BLaER1 treated with 17β-estradiol and CSF1 and Interleukin-3, amounts not matched to agents 10 nM and 100 nM (cell line): ENCODE measurements around the gene ASPHD1.
"Not testable (repeated sequence)": the region's sequence is repeated elsewhere in the genome, so short reads cannot be mapped to it uniquely, and the experiment has no call there.

Experiments used
- H3K27ac ChIP-seq, 11 experiments: shearing (Covaris generic); formaldehyde crosslinking; 2 replicates each; pipeline ENCODE4 v1.8.1; 2022
- H3K27me3 ChIP-seq, 11 experiments: shearing (Covaris generic); formaldehyde crosslinking; 2 replicates each; pipeline ENCODE4 v1.8.1; 2022
- H3K36me3 ChIP-seq, 11 experiments: shearing (Covaris generic); formaldehyde crosslinking; 2 replicates each; pipeline ENCODE4 v1.8.1; 2022
- H3K4me1 ChIP-seq, 10 experiments: shearing (Covaris generic); formaldehyde crosslinking; 2 replicates each; pipeline ENCODE4 v1.8.1; 2022
- H3K4me2 ChIP-seq, 11 experiments: shearing (Covaris generic); formaldehyde crosslinking; 2 replicates each; pipeline ENCODE4 v1.8.1; 2022
- H3K4me3 ChIP-seq, 10 experiments: shearing (Covaris generic); formaldehyde crosslinking; 2 replicates each; pipeline ENCODE4 v1.8.1; 2022
- H3K9ac ChIP-seq, 11 experiments: shearing (Covaris generic); formaldehyde crosslinking; 2 replicates each; pipeline ENCODE4 v1.8.1; 2022
- H3K9me3 ChIP-seq, 11 experiments: shearing (Covaris generic); formaldehyde crosslinking; replicated peaks in 1 of 11; 2 replicates each; pipeline ENCODE4 v1.8.1; 2022
- H4K20me1 ChIP-seq, 11 experiments: shearing (Covaris generic); formaldehyde crosslinking; 2 replicates each; pipeline ENCODE4 v1.8.1; 2022
- Cebpa-rat ChIP-seq, 11 experiments: shearing (Covaris generic); IDR thresholded peaks; 2 replicates each; pipeline ENCODE4 v1.8.1; 2022

The ASPHD1 gene

GRCh38 chr16:29908719-29909220 is 8.5 kb downstream of the ASPHD1 start:
- Histone ChIP-seq H3K4me2 (peak overlapping the region in 10 of 11 experiments; percentile 34 to 87 (median 71); a peak in 16 of 22 replicates), H4K20me1 (peaks cover 0 to 18% (median 0%) of the 10 kb centered on the region in 11 experiments; a peak in 7 of 22 replicates), H3K4me1 (peaks cover 11 to 37% (median 24%) of the 10 kb centered on the region in 10 experiments), H3K27me3 (no peaks in the 10 kb centered on the region), H3K4me3 (no peak overlapping the region), H3K36me3 (peaks cover 7 to 44% (median 21%) of the 10 kb centered on the region in 11 experiments; a peak in 20 of 22 replicates), H3K9ac (peak overlapping the region in 7 of 11 experiments; percentile 12 to 71 (median 62); a peak in 9 of 22 replicates), H3K27ac (peak overlapping the region in 10 of 11 experiments; percentile 22 to 87 (median 70); a peak in 19 of 22 replicates), H3K9me3 (no peaks in the 10 kb centered on the region)
- no peak for TF ChIP-seq Cebpa-rat (IDR thresholded peaks at IDR 0.05)

DNA sequence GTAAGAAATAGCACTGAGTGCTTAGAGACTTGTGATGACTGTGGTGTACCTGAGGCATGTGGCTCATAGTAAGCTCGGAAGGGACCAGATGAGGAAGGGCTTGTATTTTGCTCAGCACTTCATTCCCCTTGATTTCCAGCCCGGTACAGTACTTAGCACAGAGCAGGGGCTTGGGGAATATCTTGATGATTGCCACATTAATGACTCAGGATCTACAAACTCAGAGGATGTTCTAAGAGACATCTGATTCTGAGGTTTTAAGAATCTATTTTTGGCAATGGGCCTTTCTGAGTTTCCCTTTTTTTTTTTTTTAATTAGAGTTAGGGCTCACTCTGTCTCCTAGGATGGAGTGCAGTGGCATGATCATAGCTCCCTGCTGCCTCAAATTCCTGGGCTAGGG is 9.1 kb downstream of the ASPHD1 start:
- H3K27me3 ChIP-seq: no peaks in the 10 kb centered on the region
- peak in 4 of 11 experiments; percentile 18 to 72 (median 70); a peak in 7 of 22 replicates for TF ChIP-seq Cebpa-rat (IDR thresholded peaks at IDR 0.05)
- peaks cover 14 to 51% (median 26%) of the 10 kb centered on the region in 11 experiments for H3K36me3 ChIP-seq
- H3K4me2 ChIP-seq: peak overlapping the region; percentile 25 to 87 (median 69); a peak in 21 of 22 replicates
- H3K9ac ChIP-seq: peak overlapping the region; percentile 25 to 71 (median 59); a peak in 17 of 22 replicates
- H3K4me3 ChIP-seq: 0 out of 20 replicates have a peak overlapping the region, but pooled peaks of 1 of the 10 experiments have one; percentile 24
- peak overlapping the region in 10 of 11 experiments; percentile 38 to 87 (median 71); a peak in 20 of 22 replicates for H3K27ac ChIP-seq
- H3K4me1 ChIP-seq: peaks cover 9 to 31% (median 20%) of the 10 kb centered on the region in 10 experiments
- peaks cover 0 to 21% (median 0%) of the 10 kb centered on the region in 11 experiments; a peak in 7 of 22 replicates for H4K20me1 ChIP-seq
- H3K9me3 ChIP-seq: no peaks in the 10 kb centered on the region

GRCh38 chr16:29909851-29910250 is 9.6 kb downstream of the ASPHD1 start:
- Histone ChIP-seq H3K4me2 (peak overlapping the region; percentile 25 to 87 (median 69); a peak in 21 of 22 replicates), H4K20me1 (peaks cover 0 to 26% (median 3%) of the 10 kb centered on the region in 11 experiments; a peak in 7 of 22 replicates), H3K27ac (peak overlapping the region in 10 of 11 experiments; percentile 38 to 87 (median 71); a peak in 18 of 22 replicates), H3K9ac (peak overlapping the region; percentile 25 to 71 (median 59); a peak in 16 of 22 replicates), H3K4me1 (peaks cover 9 to 31% (median 20%) of the 10 kb centered on the region in 10 experiments), H3K4me3 (0 out of 20 replicates have a peak overlapping the region, but pooled peaks of 1 of the 10 experiments have one; percentile 24), H3K36me3 (peaks cover 18 to 55% (median 31%) of the 10 kb centered on the region in 11 experiments)
- not testable (repeated sequence) for H3K9me3 ChIP-seq, H3K27me3 ChIP-seq

GRCh38 chr16:29910819-29911675 is 10.8 kb downstream of the ASPHD1 start:
- TF ChIP-seq Cebpa-rat (IDR thresholded peaks at IDR 0.05): no peak
- Histone ChIP-seq H3K4me3 (no peak overlapping the region), H3K27me3 (no peaks in the 10 kb centered on the region), H3K36me3 (peaks cover 28 to 67% (median 43%) of the 10 kb centered on the region in 11 experiments), H4K20me1 (peaks cover 0 to 28% (median 4%) of the 10 kb centered on the region in 11 experiments; a peak in 7 of 22 replicates), H3K9me3 (no peaks in the 10 kb centered on the region), H3K4me2 (peak overlapping the region in 1 of 11 experiments; percentile 77; a peak in 1 of 22 replicates), H3K4me1 (peaks cover 9 to 31% (median 20%) of the 10 kb centered on the region in 10 experiments), H3K27ac (peak overlapping the region in 8 of 11 experiments; percentile 10 to 87 (median 72); a peak in 11 of 22 replicates), H3K9ac (no peak overlapping the region; a peak in 1 of 22 replicates)

DNA sequence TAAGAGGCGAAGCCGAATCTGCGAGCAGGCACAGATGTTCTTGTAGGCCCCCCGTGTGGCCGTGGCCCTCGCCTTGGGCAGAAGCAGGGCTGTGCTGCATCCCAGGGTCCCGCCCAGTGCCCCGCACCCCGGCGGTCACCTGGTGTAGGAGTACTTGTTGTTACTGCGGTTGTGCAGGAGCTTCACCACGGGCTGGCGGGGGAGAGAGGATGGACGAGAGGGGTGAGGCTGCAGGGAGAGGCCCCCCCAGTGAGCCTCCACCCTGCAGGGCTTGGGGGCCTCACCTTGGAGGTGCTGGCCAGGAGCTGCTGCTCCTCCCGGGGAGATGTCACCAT is 11.4 kb downstream of the ASPHD1 start:
- H3K4me2 ChIP-seq: no peak overlapping the region
- TF ChIP-seq Cebpa-rat (IDR thresholded peaks at IDR 0.05): no peak
- no peaks in the 10 kb centered on the region for H3K27me3 ChIP-seq
- no peaks in the 10 kb centered on the region for H3K9me3 ChIP-seq
- H4K20me1 ChIP-seq: peaks cover 0 to 25% (median 5%) of the 10 kb centered on the region in 11 experiments; a peak in 10 of 22 replicates
- H3K36me3 ChIP-seq: peaks cover 32 to 69% (median 45%) of the 10 kb centered on the region in 11 experiments
- H3K27ac ChIP-seq: peak overlapping the region in 4 of 11 experiments; percentile 15 to 87 (median 78); a peak in 6 of 22 replicates
- H3K4me1 ChIP-seq: peaks cover 9 to 31% (median 20%) of the 10 kb centered on the region in 10 experiments
- H3K9ac ChIP-seq: 0 out of 22 replicates have a peak overlapping the region, but pooled peaks of 1 of the 11 experiments have one; percentile 13
- no peak overlapping the region for H3K4me3 ChIP-seq

DNA sequence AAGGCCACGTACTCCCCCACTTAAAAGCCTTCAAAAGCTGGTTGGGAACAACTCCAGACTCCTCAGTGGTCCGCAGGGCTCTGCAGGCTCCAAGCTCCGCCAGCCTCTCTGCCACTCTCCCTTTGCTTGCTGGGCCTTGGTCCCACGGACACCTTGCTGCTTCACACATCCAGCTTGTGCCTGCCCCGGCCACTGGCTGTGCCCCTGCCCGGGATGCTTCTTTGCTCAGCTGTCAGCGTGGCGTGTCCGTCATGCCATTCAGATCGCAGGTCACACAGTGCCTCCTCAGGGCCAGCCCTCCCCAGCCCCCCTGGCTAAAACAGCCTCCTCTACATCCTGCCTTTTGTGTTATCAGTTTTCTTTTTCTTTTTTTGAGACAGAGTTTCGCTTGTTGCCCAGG is 11.8 kb downstream of the ASPHD1 start:
- Histone ChIP-seq H3K4me3 (no peak overlapping the region), H3K4me1 (peaks cover 9 to 31% (median 20%) of the 10 kb centered on the region in 10 experiments), H3K9ac (0 out of 22 replicates have a peak overlapping the region, but pooled peaks of 1 of the 11 experiments have one; percentile 13), H3K27me3 (no peaks in the 10 kb centered on the region), H3K36me3 (peaks cover 36 to 69% (median 45%) of the 10 kb centered on the region in 11 experiments), H3K4me2 (no peak overlapping the region), H3K27ac (peak overlapping the region in 3 of 11 experiments; percentile 15 to 87 (median 84); a peak in 4 of 22 replicates), H4K20me1 (peaks cover 0 to 22% (median 7%) of the 10 kb centered on the region in 11 experiments; a peak in 10 of 22 replicates), H3K9me3 (no peaks in the 10 kb centered on the region)
- TF ChIP-seq Cebpa-rat (IDR thresholded peaks at IDR 0.05): no peak

DNA sequence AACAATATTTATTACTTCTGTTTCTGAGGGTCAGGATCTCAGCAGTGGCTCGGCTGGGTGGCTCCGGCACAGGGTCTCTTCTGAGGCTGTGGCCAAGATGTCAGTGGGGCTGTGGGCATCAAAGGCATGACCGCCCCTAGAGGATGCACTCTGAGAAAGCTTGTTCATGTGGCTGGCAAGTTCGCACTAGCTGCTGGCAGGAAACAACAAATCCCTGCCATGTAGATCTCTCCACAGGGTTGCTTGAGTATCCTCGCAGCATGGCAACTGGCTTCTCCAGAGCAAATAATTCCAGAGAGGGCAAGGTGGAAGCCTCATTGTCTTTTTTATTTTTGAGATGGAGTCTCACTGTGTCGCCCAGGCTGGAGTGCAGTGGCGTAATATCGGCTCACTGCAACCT is 13.2 kb downstream of the ASPHD1 start:
- no peak overlapping the region for H3K27ac ChIP-seq
- H3K36me3 ChIP-seq: peaks cover 49 to 77% (median 59%) of the 10 kb centered on the region in 11 experiments
- no peak for TF ChIP-seq Cebpa-rat (IDR thresholded peaks at IDR 0.05)

GRCh38 chr16:29915590-29916247 is 15.4 kb downstream of the ASPHD1 start:
- TF ChIP-seq Cebpa-rat (IDR thresholded peaks at IDR 0.05): no peak
- H3K9ac ChIP-seq: no peak overlapping the region
- H3K4me3 ChIP-seq: no peak overlapping the region
- H3K27ac ChIP-seq: no peak overlapping the region
- H3K4me2 ChIP-seq: no peak overlapping the region
- H4K20me1 ChIP-seq: peaks cover 0 to 30% (median 15%) of the 10 kb centered on the region in 11 experiments; a peak in 12 of 22 replicates
- H3K36me3 ChIP-seq: peaks cover 67 to 95% (median 79%) of the 10 kb centered on the region in 11 experiments
- H3K4me1 ChIP-seq: peaks cover 0 to 2% (median under 1%) of the 10 kb centered on the region in 10 experiments; a peak in 6 of 20 replicates
- no peaks in the 10 kb centered on the region for H3K27me3 ChIP-seq
- no peaks in the 10 kb centered on the region for H3K9me3 ChIP-seq

More for the DNA sequence above, 13.2 kb downstream of the ASPHD1 start:
- Histone ChIP-seq H3K4me3 (no peak overlapping the region), H3K27me3 (no peaks in the 10 kb centered on the region), H3K9ac (no peak overlapping the region), H4K20me1 (peaks cover 0 to 27% (median 8%) of the 10 kb centered on the region in 11 experiments; a peak in 10 of 22 replicates), H3K9me3 (no peaks in the 10 kb centered on the region), H3K4me2 (no peak overlapping the region), H3K4me1 (peaks cover 9 to 24% (median 20%) of the 10 kb centered on the region in 10 experiments)
